HG02970 (cell line): Measurements from ENCODE around the gene C1QTNF6.

Experiments used
- ATAC-seq: cut with Tn5 transposase; IDR thresholded peaks from one replicate; pipeline ENCODE4 v1.9.1; 2021; ENCODE audit warnings: mild to moderate bottlenecking, moderate library complexity, moderate number of reproducible peaks; ENCODE audit not compliant: unreplicated experiment, low FRiP score

C1QTNF6 gene

DNA sequence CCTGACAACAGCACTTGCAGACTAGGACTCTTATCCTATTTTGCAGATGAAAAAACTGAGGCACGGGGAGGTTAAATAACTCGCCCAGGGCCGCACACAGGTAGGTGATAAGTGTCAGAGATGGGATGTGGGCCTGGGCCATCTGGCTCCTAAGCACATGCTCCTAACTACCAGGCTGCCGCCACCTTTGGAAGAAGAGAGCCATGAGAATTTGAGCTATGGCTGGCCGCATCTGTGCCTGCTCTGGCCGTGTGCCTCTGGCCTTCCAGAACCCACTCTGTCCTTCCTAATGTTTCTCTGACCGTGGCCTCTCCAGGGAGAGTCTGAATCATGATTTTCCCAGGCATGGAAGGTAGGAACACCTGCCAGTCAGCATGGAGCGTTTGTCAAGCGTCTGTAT is 23.0 kb downstream of the C1QTNF6 start:
- ATAC-seq: no peak

DNA sequence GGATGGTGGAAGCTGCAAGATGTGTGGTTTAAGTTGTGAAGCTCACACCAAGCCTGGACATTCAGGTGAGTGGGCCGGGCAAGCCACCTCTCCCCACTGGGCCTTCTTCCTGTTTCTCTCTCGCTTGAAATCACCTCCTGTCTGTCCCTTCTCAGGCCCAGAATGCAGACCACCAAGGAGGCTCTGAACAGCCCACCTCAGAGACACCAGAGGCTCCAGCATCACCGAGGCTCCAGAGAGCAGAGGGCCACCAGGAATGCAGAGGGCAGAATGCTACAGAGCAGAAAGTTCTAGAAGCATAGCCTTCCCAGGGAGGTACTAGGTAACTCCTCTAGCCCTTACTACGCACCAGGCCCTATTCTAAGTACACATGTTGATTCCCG is 23.6 kb downstream of the C1QTNF6 start:
- ATAC-seq: no peak

GRCh38 chr22:37163575-37164504 is 24.2 kb downstream of the C1QTNF6 start:
- peak; percentile 30 for ATAC-seq

DNA sequence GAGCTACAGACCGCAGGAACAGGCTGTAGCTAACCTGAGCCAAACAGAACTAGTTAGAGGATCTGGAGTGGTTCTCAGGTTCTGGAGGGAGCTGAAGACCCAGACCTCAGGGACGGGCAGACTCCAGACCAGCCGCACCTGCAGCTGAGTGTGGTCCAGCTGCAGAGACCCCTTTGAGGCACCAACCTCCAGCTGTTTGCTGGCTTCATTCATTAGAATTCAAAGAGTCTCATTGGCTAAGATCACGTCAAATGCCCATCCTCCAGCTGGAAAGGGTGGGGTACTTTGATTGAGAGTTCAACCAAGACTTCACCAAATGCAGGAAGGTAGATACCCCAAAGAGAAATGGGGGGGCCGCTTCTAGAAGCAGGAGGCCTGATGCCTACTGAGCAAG is 25.0 kb downstream of the C1QTNF6 start:
- peak; percentile 1 for ATAC-seq

- ATAC-seq: peak; percentile 37
Measured at GRCh38 chr22:37162221-37163095, 25.6 kb downstream of the C1QTNF6 start.

- no peak for ATAC-seq
Measured at GRCh38 chr22:37161443-37161842, 26.6 kb downstream of the C1QTNF6 start.

- ATAC-seq: no peak
Measured at GRCh38 chr22:37160027-37160426, 28.0 kb downstream of the C1QTNF6 start.

- ATAC-seq: no peak
Measured at GRCh38 chr22:37158963-37159290, 29.1 kb downstream of the C1QTNF6 start.

DNA sequence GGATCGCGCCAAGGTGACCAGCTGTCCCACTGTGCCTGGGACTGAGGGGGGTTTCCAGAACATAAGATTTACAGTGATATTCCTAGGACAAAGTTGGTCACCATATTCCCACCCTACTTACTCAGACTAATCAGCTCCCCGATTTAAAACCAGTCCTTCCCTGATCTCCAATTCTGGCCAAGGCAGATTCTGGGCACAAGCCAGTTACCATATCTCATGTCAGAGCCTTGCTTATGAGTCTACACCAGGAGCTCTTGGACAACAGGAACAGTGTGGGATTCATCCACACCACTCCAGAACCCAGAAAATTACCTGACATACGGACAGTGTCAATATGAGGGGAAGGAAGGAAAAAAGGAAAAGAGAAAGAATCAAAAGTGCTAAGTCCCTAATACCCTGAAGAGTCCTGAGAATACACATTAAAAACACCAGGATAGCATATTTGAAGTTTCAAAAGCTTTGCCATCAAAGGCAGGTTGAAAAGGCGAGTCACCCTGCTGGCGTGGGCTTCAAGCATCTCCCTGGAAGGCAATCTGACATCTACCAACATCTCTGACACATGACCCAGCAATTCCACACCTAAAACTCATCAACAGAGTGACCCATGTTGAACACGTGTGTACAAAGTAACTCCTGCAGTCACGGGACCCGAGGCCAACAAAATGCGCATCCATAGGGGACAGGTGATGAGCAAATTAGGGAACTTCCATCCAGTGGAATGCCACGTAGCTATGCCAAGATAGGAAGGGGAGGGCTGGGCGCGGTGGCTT is 30.3 kb downstream of the C1QTNF6 start:
- ATAC-seq: no peak

DNA sequence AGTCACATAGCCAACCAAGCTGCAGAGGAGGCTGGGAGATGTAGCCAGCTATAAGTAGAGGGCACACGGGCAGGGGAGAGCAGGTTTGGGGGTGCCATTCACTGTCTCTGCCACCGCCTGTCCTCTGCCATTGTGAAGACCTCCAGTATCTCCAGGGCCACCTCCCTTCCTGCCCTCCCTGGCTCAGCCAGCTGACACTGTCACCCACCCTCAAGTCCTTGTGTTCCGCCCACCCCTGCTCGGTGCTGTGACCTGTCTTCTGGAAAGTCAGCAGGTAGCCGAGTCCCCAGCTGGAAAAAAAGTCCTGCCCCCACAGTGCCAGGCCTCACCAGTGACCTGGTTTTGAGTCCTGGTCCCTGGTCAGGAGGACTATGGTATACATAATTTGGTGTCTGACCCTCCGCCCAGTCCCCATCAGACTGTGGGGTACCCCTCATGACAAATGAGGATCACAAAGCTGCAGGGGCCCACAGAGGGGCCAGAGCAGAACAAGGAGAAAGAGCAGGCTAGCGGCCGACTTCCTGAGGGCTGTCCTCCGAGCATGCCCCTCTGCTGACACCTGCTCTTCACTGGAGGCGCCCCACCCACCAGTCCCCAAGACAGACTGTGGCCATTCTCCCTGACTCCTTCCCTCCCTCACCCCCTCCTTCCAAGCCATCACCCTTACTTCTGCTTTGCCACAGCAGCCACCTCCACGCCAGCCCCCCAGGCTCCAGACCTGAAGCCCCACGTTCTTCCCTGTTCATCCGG is 31.2 kb downstream of the C1QTNF6 start:
- no peak for ATAC-seq

DNA sequence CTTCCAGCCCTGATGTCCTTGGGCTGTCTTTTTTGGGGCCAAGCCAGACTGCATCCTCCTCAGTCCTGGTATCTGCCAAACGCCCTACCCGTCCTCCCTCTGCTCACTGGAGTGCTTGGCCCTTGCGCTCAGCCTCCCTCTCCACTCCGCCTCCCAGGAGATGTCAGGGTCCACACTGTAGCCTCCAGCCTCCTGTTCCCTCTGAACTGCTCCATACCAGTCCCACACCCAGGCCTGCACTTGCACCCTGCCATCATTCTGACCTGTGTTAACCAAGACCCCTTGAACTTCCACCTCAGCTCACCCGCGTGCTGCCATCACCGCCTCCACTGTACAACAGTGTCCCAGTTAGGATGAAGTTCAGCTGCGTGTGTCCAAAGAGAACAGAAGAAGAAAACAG is 32.1 kb downstream of the C1QTNF6 start:
- ATAC-seq: no peak

- ATAC-seq: no peak
Measured at GRCh38 chr22:37154925-37155712, 32.9 kb downstream of the C1QTNF6 start.

GRCh38 chr22:37153901-37154300 is 34.1 kb downstream of the C1QTNF6 start:
- ATAC-seq: no peak

DNA sequence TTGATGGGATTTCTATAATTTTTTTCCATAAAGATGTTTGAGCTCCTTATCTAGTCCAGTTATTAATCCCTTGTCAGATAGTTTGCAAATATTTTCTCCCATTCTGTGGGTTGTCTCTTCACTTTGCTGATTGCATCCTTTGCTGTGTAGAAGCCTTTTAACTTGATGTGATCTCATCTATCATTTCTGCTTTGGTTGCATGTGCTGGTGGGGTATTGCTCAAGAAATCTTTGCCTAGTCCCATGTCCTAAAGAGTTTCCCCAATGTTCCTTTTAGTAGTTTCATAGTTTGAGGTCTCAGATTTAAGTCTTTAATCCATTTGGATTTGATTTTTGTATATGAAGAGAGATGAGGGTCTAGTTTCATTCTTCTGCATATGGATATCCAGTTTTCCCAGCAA is 36.6 kb downstream of the C1QTNF6 start:
- no peak for ATAC-seq

- no peak for ATAC-seq
Measured at GRCh38 chr22:37150701-37151100, 37.3 kb downstream of the C1QTNF6 start.

- ATAC-seq: no peak
Measured at GRCh38 chr22:37148742-37149665, 39.0 kb downstream of the C1QTNF6 start.

GRCh38 chr22:37148031-37148651 is 39.9 kb downstream of the C1QTNF6 start:
- no peak for ATAC-seq
